GM23338 (cell line): ENCODE data around the gene SLBP. TPM values are rescaled to one million over a fixed set of nuclear protein-coding genes. Genes with fewer than 3 reads are reported as not detected.

Source experiments
- ATAC-seq: fragments of 200-7000 bp; cut with Tn5 transposase; 3 replicates; pipeline ENCODE4 v1.9.1; 2020
- DNase-seq: peaks from one replicate; pipeline ENCODE4 v3.0.0-alpha.2; 2015; ENCODE audit warnings: low spot score
- H2AFZ ChIP-seq: fragments of 200-600 bp; sonication (generic); 2 replicates; pipeline ENCODE4 v1.8.0; 2016; ENCODE audit warnings: antibody characterized with exemption, mild to moderate bottlenecking, moderate library complexity
- H3F3A ChIP-seq: fragments of 200-600 bp; sonication (generic); replicated peaks from 2 replicates; pipeline ENCODE4 v1.8.0; 2017; ENCODE audit warnings: antibody characterized with exemption, mixed run types, low read depth
- H3K27ac ChIP-seq: fragments of 200-600 bp; sonication (generic); 2 replicates; pipeline ENCODE4 v1.6.1; 2016; ENCODE audit warnings: low read depth
- H3K27me3 ChIP-seq: fragments of 200-600 bp; sonication (generic); 2 replicates; pipeline ENCODE4 v1.8.0; 2016; ENCODE audit warnings: mild to moderate bottlenecking, mixed run types, moderate library complexity; ENCODE audit not compliant: insufficient read depth
- H3K36me3 ChIP-seq: fragments of 200-600 bp; sonication (generic); 2 replicates; pipeline ENCODE4 v1.8.0; 2016; ENCODE audit warnings: mild to moderate bottlenecking; ENCODE audit not compliant: insufficient read depth
- H3K4me1 ChIP-seq: fragments of 200-600 bp; sonication (generic); 2 replicates; pipeline ENCODE4 v1.8.0; 2016; ENCODE audit warnings: mild to moderate bottlenecking, moderate library complexity; ENCODE audit not compliant: insufficient read depth
- H3K4me2 ChIP-seq: fragments of 200-600 bp; sonication (generic); 2 replicates; pipeline ENCODE4 v1.7.1; 2017; ENCODE audit warnings: mixed run types
- H3K4me3 ChIP-seq: fragments of 200-600 bp; sonication (generic); 2 replicates; pipeline ENCODE4 v1.6.1; 2016; ENCODE audit warnings: mixed run types
- H3K79me2 ChIP-seq: fragments of 200-600 bp; sonication (generic); replicated peaks from 2 replicates; pipeline ENCODE4 v1.8.0; 2017; ENCODE audit warnings: mild to moderate bottlenecking; ENCODE audit not compliant: insufficient read depth
- H3K9me2 ChIP-seq: fragments of 200-600 bp; sonication (generic); 2 replicates; pipeline ENCODE4 v1.8.0; 2017; ENCODE audit not compliant: insufficient read depth
- H4K20me1 ChIP-seq: fragments of 200-600 bp; sonication (generic); replicated peaks from 2 replicates; pipeline ENCODE4 v1.8.0; 2017; ENCODE audit warnings: mild to moderate bottlenecking; ENCODE audit not compliant: insufficient read depth
- H3K27ac Mint-ChIP-seq: 2 replicates; pipeline ENCODE4 v1.8.0; 2020; ENCODE audit warnings: inconsistent platforms, mild to moderate bottlenecking, moderate library complexity, mixed read lengths
- H3K27me3 Mint-ChIP-seq: 3 replicates; pipeline ENCODE4 v1.8.0; 2022; ENCODE audit warnings: low read depth, mild to moderate bottlenecking, moderate library complexity, mixed read lengths, inconsistent platforms; ENCODE audit not compliant: insufficient read depth, poor library complexity
- H3K36me3 Mint-ChIP-seq: 3 replicates; pipeline ENCODE4 v1.8.0; 2021; ENCODE audit warnings: low read depth, mild to moderate bottlenecking, inconsistent platforms, moderate library complexity, mixed read lengths
- H3K4me1 Mint-ChIP-seq: 3 replicates; pipeline ENCODE4 v1.8.0; 2020; ENCODE audit warnings: mild to moderate bottlenecking, inconsistent platforms, mixed read lengths
- H3K4me3 Mint-ChIP-seq: 3 replicates; pipeline ENCODE4 v1.8.0; 2021; ENCODE audit warnings: moderate library complexity, mild to moderate bottlenecking, inconsistent platforms, mixed read lengths
- H3K9me3 Mint-ChIP-seq: 3 replicates; pipeline ENCODE4 v1.8.0; 2020; ENCODE audit warnings: moderate library complexity, mild to moderate bottlenecking, inconsistent platforms, mixed read lengths
- CREB1 ChIP-seq: fragments of 250-450 bp; sonication (Bioruptor Pico); IDR thresholded peaks from 2 replicates; pipeline ENCODE4 v1.5.0; 2020; ENCODE audit warnings: low read depth, mild to moderate bottlenecking, moderate library complexity
- CTCF ChIP-seq, 2 experiments: fragments of 200-600 bp in 1 of 2; sonication (generic) in 1 of 2; conservative IDR thresholded peaks; 2 replicates each; pipeline versions ENCODE4 v1.5.1 to v1.6.1; 2016 to 2017; ENCODE audit warnings: antibody characterized with exemption in 2 of 2, low read depth in 2 of 2, mild to moderate bottlenecking in 2 of 2, moderate library complexity in 1 of 2
- ETS1 ChIP-seq: IDR thresholded peaks from 2 replicates; pipeline ENCODE4 v1.6.1; 2016; ENCODE audit warnings: antibody characterized with exemption
- EZH2 ChIP-seq: fragments of 200-600 bp; sonication (generic); IDR thresholded peaks from one replicate; pipeline ENCODE4 v1.8.0; 2017; ENCODE audit warnings: antibody characterized with exemption, mild to moderate bottlenecking, low read depth; ENCODE audit not compliant: unreplicated experiment
- REST ChIP-seq: IDR thresholded peaks from one replicate; pipeline ENCODE4 v1.6.1; 2018; ENCODE audit warnings: antibody characterized with exemption; ENCODE audit not compliant: unreplicated experiment
- ZNF331 ChIP-seq: fragments of 250-450 bp; sonication (Bioruptor Pico); IDR thresholded peaks from 2 replicates; pipeline ENCODE4 v1.5.0; 2020; ENCODE audit warnings: low read depth, mild to moderate bottlenecking, moderate library complexity
- polyA plus RNA-seq: library from polyadenylated mRNA; unstranded; fragments of >200 nt; fragmentation: Nextera tagmentation; extraction: Ambion mirVana; gene quantifications from 2 replicates; pipeline ENCODE4 v1.2.1, GENCODE V29; 2016
- total RNA-seq: library from RNA; depleted of rRNA; stranded (reverse); fragments of >200 nt; shearing (Covaris generic); gene quantifications from 2 replicates; pipeline ENCODE4 v1.2.3, GENCODE V29; 2014

The SLBP gene
- total and polyA plus RNA-seq, 2 experiments from 2014 or later: 54.4 to 58.6 TPM

GRCh38 chr4:1693131-1693896 lies 18.8 kb downstream of the SLBP start:
- DNase-seq (peak; percentile 87), ATAC-seq (peak; percentile 97)
- Histone ChIP-seq H3K4me1 (no peaks in the 10 kb centered on the region), H3K79me2 (no peaks in the 10 kb centered on the region; the same call in 1 of the 2 replicates), H3K4me3 (no peak overlapping the region), H3K27ac (no peak overlapping the region; the same call in 1 of the 2 replicates), H3K4me2 (no peak overlapping the region), H3K27me3 (no peaks in the 10 kb centered on the region), H3F3A (no peaks in the 10 kb centered on the region), H4K20me1 (peaks cover 24% of the 10 kb centered on the region), H2AFZ (no peak overlapping the region), H3K9me2 (no peaks in the 10 kb centered on the region), H3K36me3 (peaks cover 35% of the 10 kb centered on the region)
- TF ChIP-seq EZH2: no peak
- TF ChIP-seq ETS1: no peak
- no peak for TF ChIP-seq CREB1 (CRISPR knock-in tag)
- no peak for TF ChIP-seq REST
- TF ChIP-seq ZNF331 (CRISPR knock-in tag): no peak
- peak; percentile 86 to 92 for TF ChIP-seq CTCF (conservative IDR thresholded peaks at IDR 0.05; ENCODE audit: low read depth in 2 of 2)
- Mint-ChIP-seq H3K27me3 (peaks cover 3% of the 10 kb centered on the region), H3K36me3 (peaks cover 80% of the 10 kb centered on the region), H3K4me1 (no peaks in the 10 kb centered on the region), H3K27ac (no peak overlapping the region), H3K4me3 (no peak overlapping the region), H3K9me3 (no peaks in the 10 kb centered on the region)
